Gastroesophageal sphincter (tissue), 4 donors: ENCODE data around the gene OLFML2A. TPM values are rescaled to one million over a fixed set of nuclear protein-coding genes. Genes with fewer than 3 reads are reported as not detected.
A peak's percentile ranks its signal among the peaks of the same experiment; 100 is the strongest.
"Not testable (repeated sequence)": the region's sequence is repeated elsewhere in the genome, so short reads cannot be mapped to it uniquely, and the experiment has no call there.

Experiments used
- ATAC-seq: fragments of 150-250 bp; one replicate; pipeline ENCODE4 v1.9.1; 2016; ENCODE audit warnings: mild to moderate bottlenecking, moderate library complexity
- H3K27ac ChIP-seq, 4 donors: fragments of 200-600 bp; sonication (generic) in 3 of 4; 1 replicate in 3 of 4; 2 replicates in 1 of 4; pipeline ENCODE4 v1.5.1; 2016 to 2019
- H3K27me3 ChIP-seq: fragments of 200-600 bp; sonication (generic); one replicate; pipeline ENCODE4 v1.5.1; 2019
- H3K36me3 ChIP-seq, 2 donors: fragments of 200-600 bp; sonication (generic); one replicate each; pipeline ENCODE4 v1.5.1; 2019; ENCODE audit warnings: control low read depth in 1 of 2
- H3K4me1 ChIP-seq, 3 donors: fragments of 200-600 bp; sonication (generic); 1 replicate in 2 of 3; 2 replicates in 1 of 3; pipeline ENCODE4 v1.5.1; 2016 to 2019; ENCODE audit warnings: control low read depth in 2 of 3
- H3K4me3 ChIP-seq, 2 donors: fragments of 200-600 bp; sonication (generic); one replicate each; pipeline ENCODE4 v1.5.1; 2019; ENCODE audit warnings: mild to moderate bottlenecking in 1 of 2, moderate library complexity in 1 of 2
- H3K9me3 ChIP-seq, 3 donors: fragments of 200-600 bp; sonication (generic); one replicate each; pipeline ENCODE4 v1.5.1; 2017 to 2019; ENCODE audit warnings: control low read depth in 2 of 3
- CTCF ChIP-seq, 4 experiments: fragments of 200-600 bp in 2 of 4; fragments of 450-650 bp in 2 of 4; sonication (generic) in 1 of 4; IDR thresholded peaks; one replicate each; pipeline ENCODE4 v1.5.1; 2017 to 2019; ENCODE audit warnings: antibody characterized with exemption in 4 of 4, mild to moderate bottlenecking in 2 of 4, moderate library complexity in 2 of 4
- EP300 ChIP-seq: sonication (generic); formaldehyde crosslinking; IDR thresholded peaks from one replicate; pipeline ENCODE4 v1.6.1; 2017; ENCODE audit warnings: antibody characterized with exemption, mild to moderate bottlenecking
- POLR2A ChIP-seq, 2 donors: fragments of 450-650 bp; IDR thresholded peaks; one replicate each; pipeline ENCODE4 v1.6.1; 2017; ENCODE audit warnings: antibody characterized with exemption in 2 of 2, mild to moderate bottlenecking in 2 of 2, moderate library complexity in 1 of 2
- POLR2AphosphoS5 ChIP-seq: sonication (generic); formaldehyde crosslinking; IDR thresholded peaks from one replicate; pipeline ENCODE4 v1.6.1; 2017; ENCODE audit warnings: antibody characterized with exemption
- WGBS, 2 donors: methylation state at CpG; one replicate each; pipeline ENCODE4 v1.1.5; 2018; ENCODE audit warnings: low coverage in 1 of 2; 5-methylcytosine and 5-hydroxymethylcytosine counted together
- total RNA-seq, 4 donors: library from RNA; depleted of rRNA; stranded (reverse); fragments of >200 nt; gene quantifications; one replicate each; pipeline ENCODE4 v1.1.0, GENCODE V29; 2016

Gene OLFML2A
- total RNA-seq, 4 donors from 2014 or later: 21.7 to 85.7 (median 43.2) TPM

- TF ChIP-seq POLR2A (IDR thresholded peaks at IDR 0.05) (peak in 1 of 2 donors; percentile 24), CTCF (IDR thresholded peaks at IDR 0.05) (peak in 2 of 4 experiments; percentile 34 to 72), EP300 (no peak), POLR2AphosphoS5 (no peak)
- H3K27ac ChIP-seq: peak within 1 kb of the TSS in 3 of 4 donors; percentile 74 to 81 (median 74)
- peaks cover 48% of the 10 kb centered on the region for H3K27me3 ChIP-seq
- H3K4me1 ChIP-seq: peaks cover 0 to 35% (median 7%) of the 10 kb centered on the region in 3 donors
- H3K36me3 ChIP-seq: no peaks in the 10 kb centered on the region
- peak; percentile 96 for ATAC-seq
- peak within 1 kb of the TSS; percentile 61 to 75 for H3K4me3 ChIP-seq
- WGBS, 2 donors: 0% methylated on average over 6 of the region's 82 CpGs; no CpG with 5 or more reads in 1 of the 2 donors
- H3K9me3 ChIP-seq: no peaks in the 10 kb centered on the region
These were observed 5.7 kb upstream of the OLFML2A start, which contains the start of gene NR6A1 for GRCh38 chr9:124771021-124771866. TSS of gene NR6A1 (minus strand) at chr9:124771311.

- TF ChIP-seq POLR2A (IDR thresholded peaks at IDR 0.05) (no peak), EP300 (no peak), CTCF (IDR thresholded peaks at IDR 0.05) (peak; percentile 96 to 98 (median 97)), POLR2AphosphoS5 (no peak)
- Histone ChIP-seq H3K4me1 (peaks cover 0 to 43% (median 9%) of the 10 kb centered on the region in 3 donors), H3K4me3 (peak overlapping the region; percentile 34 to 61), H3K27ac (peak overlapping the region in 3 of 4 donors; percentile 74 to 81 (median 74)), H3K27me3 (peaks cover 39% of the 10 kb centered on the region), H3K36me3 (no peaks in the 10 kb centered on the region), H3K9me3 (no peaks in the 10 kb centered on the region)
- peak; percentile 11 for ATAC-seq
- WGBS, 2 donors: 27 to 30% methylated on average over 11 to 26 of the region's 39 CpGs
These were observed 4.9 kb upstream of the OLFML2A start for GRCh38 chr9:124771867-124772679.

GRCh38 chr9:124772877-124773276 lies 4.1 kb upstream of the OLFML2A start:
- not testable (repeated sequence) for H3K36me3 ChIP-seq, H3K9me3 ChIP-seq, ATAC-seq, H3K4me3 ChIP-seq
- Histone ChIP-seq H3K27me3 (peaks cover 31% of the 10 kb centered on the region), H3K27ac (peak overlapping the region in 1 of 4 donors; percentile 74), H3K4me1 (peaks cover 0 to 51% (median 9%) of the 10 kb centered on the region in 3 donors)
- 91 to 96% methylated on average over 9 of the region's 15 CpGs for WGBS, 2 donors

GRCh38 chr9:124773473-124774128 lies 3.3 kb upstream of the OLFML2A start:
- 88 to 100% methylated on average over 1 of the region's 1 CpG for WGBS, 2 donors
- H3K9me3 ChIP-seq: no peaks in the 10 kb centered on the region
- no peaks in the 10 kb centered on the region for H3K36me3 ChIP-seq
- H3K4me3 ChIP-seq: no peak overlapping the region
- no peak overlapping the region for H3K27ac ChIP-seq
- TF ChIP-seq POLR2AphosphoS5 (no peak), CTCF (IDR thresholded peaks at IDR 0.05) (no peak), POLR2A (IDR thresholded peaks at IDR 0.05) (no peak), EP300 (no peak)
- peaks cover 0 to 58% (median 10%) of the 10 kb centered on the region in 3 donors for H3K4me1 ChIP-seq
- no peak for ATAC-seq
- peaks cover 24% of the 10 kb centered on the region for H3K27me3 ChIP-seq
